ENCODE data around the gene BIRC3.
A peak's percentile ranks its signal among the peaks of the same experiment; 100 is the strongest.

BIRC3 gene
- 184 to 613 (median 411) reads per million in 9 experiments for total RNA-seq

DNA sequence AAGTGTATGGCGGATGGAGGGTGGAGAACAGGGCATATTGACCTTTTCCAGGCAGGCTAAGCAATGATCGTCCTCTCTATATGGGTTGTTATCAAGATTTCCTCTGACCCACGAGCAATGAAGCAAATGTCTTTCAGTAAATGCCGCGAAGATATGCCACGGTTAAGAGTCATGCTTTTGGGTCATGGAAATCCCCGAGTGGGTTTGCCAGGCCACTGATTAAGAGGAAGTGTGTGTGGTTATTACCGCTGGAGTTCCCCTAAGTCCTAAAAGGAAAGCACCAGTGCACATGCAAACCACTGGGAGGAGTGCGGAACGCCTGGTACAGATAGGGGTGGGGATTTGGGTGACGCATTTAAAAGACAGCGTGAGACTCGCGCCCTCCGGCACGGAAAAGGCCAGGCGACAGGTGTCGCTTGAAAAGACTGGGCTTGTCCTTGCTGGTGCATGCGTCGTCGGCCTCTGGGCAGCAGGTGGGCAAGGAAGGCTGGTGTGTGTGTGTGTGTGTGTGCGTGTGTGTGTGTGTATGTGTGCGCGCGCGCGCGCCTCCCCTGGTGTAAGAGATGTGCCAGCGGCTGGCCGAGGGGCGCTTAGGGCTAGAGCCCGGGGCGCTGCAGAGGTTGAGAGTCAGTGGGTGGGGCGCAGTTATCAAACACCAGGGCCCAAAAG, at the start of gene BIRC3:
Gene BIRC3 (plus strand): TSS at position 386 of the 669 bp plus-strand sequence. CDS start 7,026 bp downstream, outside the sequence.
- Mint-ChIP-seq H3K27ac (peak within 1 kb of the TSS; percentile 99), H3K4me3 (peak within 1 kb of the TSS; percentile 91), H3K9me3 (no peaks in the 10 kb centered on the region), H3K27me3 (no peaks in the 10 kb centered on the region), H3K4me1 (ENCODE audit: low read depth in 2 of 2) (peaks cover 46 to 60% of the 10 kb centered on the region in 2 donors), H3K36me3 (ENCODE audit: insufficient read depth) (peaks cover 67% of the 10 kb centered on the region)
- DNase-seq (peak; percentile 89 to 93 (median 91)), ATAC-seq (replicated peaks) (peak; percentile 81)

DNA sequence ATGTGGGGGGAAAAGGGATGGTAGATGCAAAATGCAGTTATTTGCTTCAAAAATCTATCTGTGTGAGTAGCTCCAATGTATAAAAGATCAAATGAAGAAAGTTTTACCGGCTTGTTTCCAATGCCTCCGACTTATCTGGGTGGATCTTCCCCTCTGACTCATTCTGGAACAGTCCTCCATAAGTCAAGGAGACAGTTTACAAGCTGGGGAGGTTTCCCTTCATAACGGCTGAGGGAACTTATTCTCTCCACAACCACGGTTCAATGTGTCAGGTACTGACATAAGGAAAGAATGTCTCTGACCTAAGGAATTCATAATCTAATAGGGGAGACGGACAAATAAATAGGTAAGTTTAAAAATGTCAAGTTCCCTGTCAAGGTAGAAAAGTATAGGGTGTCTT, 49.7 kb upstream of the BIRC3 start:
- Mint-ChIP-seq H3K9me3 (no peaks in the 10 kb centered on the region), H3K4me1 (ENCODE audit: low read depth in 2 of 2) (peaks cover 14 to 16% of the 10 kb centered on the region in 2 donors), H3K27me3 (peaks cover 7 to 12% of the 10 kb centered on the region in 2 donors), H3K27ac (peak overlapping the region in 1 of 2 donors; percentile 31), H3K36me3 (ENCODE audit: insufficient read depth) (no peaks in the 10 kb centered on the region), H3K4me3 (peak overlapping the region; percentile 84 to 89)
- DNase-seq (no peak), ATAC-seq (replicated peaks) (no peak)

DNA sequence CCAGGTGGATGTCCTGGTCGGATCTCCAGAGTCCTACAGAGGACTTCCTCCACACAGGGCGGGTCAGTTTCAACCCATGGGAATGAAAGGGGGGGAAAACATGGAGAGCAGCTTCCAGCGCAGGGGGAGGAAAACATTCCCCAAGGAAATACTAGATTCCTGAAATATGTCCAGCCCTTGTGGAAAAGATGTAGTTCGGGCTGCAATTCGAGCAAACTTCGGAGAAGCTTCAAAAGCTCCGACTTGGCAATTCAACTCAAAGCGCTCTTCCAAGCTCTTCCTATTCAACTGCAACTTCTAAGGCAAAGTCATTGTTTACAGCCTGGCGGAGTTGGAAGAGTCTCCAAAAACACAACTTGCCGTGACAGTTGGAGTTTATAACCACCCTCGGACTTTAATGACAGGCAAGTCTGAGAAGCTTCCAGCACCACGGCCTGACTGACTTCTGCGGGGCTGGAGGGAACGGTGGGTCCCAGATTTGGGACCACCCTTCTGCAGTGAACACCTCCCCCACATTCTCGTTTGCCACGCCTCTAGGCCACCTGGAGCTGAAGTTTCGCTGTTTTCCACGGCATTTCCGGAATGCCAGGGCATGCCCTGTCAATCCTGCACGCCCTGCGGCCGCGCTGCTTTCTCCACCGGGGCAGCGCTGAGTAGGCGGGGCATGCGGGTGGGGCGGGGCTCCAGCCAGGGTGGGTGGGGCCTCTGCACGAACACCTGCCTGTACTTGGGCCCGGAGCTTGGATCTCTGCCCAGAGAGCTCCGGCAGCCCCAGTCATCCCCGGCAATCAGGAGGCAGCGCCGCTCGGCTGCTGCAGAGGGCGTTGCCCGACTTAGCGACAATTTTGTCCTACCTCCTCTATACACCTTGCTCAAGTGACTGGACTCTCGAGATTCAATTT, 49.0 kb upstream of the BIRC3 start:
- Mint-ChIP-seq H3K36me3 (ENCODE audit: insufficient read depth) (no peaks in the 10 kb centered on the region), H3K4me3 (peak overlapping the region; percentile 84 to 89), H3K27me3 (peaks cover 7 to 14% of the 10 kb centered on the region in 2 donors), H3K4me1 (ENCODE audit: low read depth in 2 of 2) (peaks cover 14 to 16% of the 10 kb centered on the region in 2 donors), H3K27ac (peak overlapping the region; percentile 42 to 76), H3K9me3 (no peaks in the 10 kb centered on the region)
- ATAC-seq (replicated peaks) (peak; percentile 99), DNase-seq (peak; percentile 65 to 71 (median 70))

- Mint-ChIP-seq H3K36me3 (ENCODE audit: insufficient read depth) (no peaks in the 10 kb centered on the region), H3K27ac (peak overlapping the region; percentile 42 to 76), H3K9me3 (no peaks in the 10 kb centered on the region), H3K4me1 (ENCODE audit: low read depth in 2 of 2) (peaks cover 14 to 16% of the 10 kb centered on the region in 2 donors), H3K27me3 (peaks cover 9 to 14% of the 10 kb centered on the region in 2 donors), H3K4me3 (peak overlapping the region; percentile 84 to 89)
- DNase-seq (no peak), ATAC-seq (replicated peaks) (no peak)
These were observed 48.3 kb upstream of the BIRC3 start for GRCh38 chr11:102268985-102269470.

GRCh38 chr11:102269927-102270326, 47.4 kb upstream of the BIRC3 start:
- Mint-ChIP-seq H3K27ac (no peak overlapping the region), H3K27me3 (peaks cover 16 to 20% of the 10 kb centered on the region in 2 donors), H3K36me3 (ENCODE audit: insufficient read depth) (no peaks in the 10 kb centered on the region), H3K9me3 (no peaks in the 10 kb centered on the region), H3K4me3 (peak overlapping the region in 1 of 2 donors; percentile 89), H3K4me1 (ENCODE audit: low read depth in 2 of 2) (peaks cover 14 to 16% of the 10 kb centered on the region in 2 donors)
- ATAC-seq (replicated peaks) (no peak), DNase-seq (no peak)

- DNase-seq (no peak), ATAC-seq (replicated peaks) (no peak)
- Mint-ChIP-seq H3K27ac (no peak overlapping the region), H3K4me1 (ENCODE audit: low read depth in 2 of 2) (peaks cover 14 to 16% of the 10 kb centered on the region in 2 donors), H3K36me3 (ENCODE audit: insufficient read depth) (no peaks in the 10 kb centered on the region), H3K27me3 (peaks cover 38 to 39% of the 10 kb centered on the region in 2 donors), H3K9me3 (no peaks in the 10 kb centered on the region), H3K4me3 (no peak overlapping the region)
These were observed 45.0 kb upstream of the BIRC3 start for GRCh38 chr11:102272047-102272824.

DNA sequence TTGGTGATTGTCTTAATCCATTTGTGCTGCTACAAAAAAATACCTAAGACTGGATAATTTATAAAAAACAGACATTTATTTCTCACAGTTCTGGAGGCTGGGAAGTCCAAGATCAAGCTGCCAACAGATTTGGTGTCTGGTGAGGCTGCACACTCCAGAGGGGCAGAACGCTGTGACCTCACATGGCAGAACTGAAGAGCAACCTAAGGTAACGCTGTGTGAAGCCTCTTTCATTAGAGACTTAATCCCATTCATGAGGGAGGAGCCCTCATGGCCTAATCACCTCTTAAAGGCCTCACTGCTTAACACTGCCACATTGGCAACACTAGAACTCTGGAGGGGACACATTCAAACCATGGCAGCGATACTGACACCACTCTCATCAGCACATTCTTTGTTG, 42.7 kb upstream of the BIRC3 start:
- Mint-ChIP-seq H3K36me3 (ENCODE audit: insufficient read depth) (no peaks in the 10 kb centered on the region), H3K4me1 (ENCODE audit: low read depth in 2 of 2) (peaks cover 0 to 1% of the 10 kb centered on the region in 2 donors), H3K9me3 (no peaks in the 10 kb centered on the region), H3K27me3 (peaks cover 33 to 40% of the 10 kb centered on the region in 2 donors), H3K4me3 (no peak overlapping the region), H3K27ac (no peak overlapping the region)
- DNase-seq, result no peak
- no peak for ATAC-seq (replicated peaks)

DNA sequence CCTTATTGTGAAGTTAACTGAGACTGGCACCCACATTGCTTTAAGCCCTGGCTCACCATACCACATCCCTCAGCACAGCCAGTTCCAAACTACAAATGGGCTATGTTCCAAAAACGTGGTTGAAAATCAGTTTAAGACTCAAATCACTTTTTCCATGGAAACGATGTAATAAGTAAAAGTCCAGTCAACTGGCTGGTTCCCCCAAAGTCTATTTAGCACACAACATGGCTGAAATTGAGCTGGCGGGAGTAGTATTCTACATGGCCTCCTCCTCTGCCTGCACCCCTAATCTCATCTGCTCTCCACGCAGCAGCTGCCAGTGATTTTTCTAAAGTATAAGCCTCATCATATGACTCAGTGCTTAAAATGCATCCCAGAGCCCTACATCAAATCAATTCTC, 40.9 kb upstream of the BIRC3 start:
- Mint-ChIP-seq H3K27me3 (peaks cover 33 to 51% of the 10 kb centered on the region in 2 donors), H3K36me3 (ENCODE audit: insufficient read depth) (no peaks in the 10 kb centered on the region), H3K4me3 (no peak overlapping the region), H3K4me1 (ENCODE audit: low read depth in 2 of 2) (no peaks in the 10 kb centered on the region), H3K9me3 (no peaks in the 10 kb centered on the region), H3K27ac (no peak overlapping the region)
- ATAC-seq (replicated peaks), result no peak
- no peak for DNase-seq

DNA sequence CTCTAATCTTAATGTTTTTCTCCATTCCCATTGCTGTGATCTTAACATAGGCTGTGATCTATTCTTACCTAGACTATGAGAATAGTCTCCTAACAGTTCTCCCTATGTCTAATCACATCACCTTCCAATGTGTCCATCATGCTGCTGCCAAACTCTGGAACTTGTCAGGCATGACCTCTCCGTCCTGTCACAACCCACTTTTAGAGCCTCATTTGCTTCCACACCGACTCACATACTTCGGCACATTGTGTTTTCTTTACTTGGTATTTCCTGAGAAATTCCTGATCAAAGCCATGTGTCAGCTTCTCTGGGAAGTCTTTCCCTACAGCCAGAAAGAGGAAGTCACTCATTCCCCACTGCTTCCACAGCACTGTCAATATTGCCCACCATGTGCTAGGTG, 40.5 kb upstream of the BIRC3 start:
- ATAC-seq (replicated peaks) (no peak), DNase-seq (no peak)
- no peaks in the 10 kb centered on the region for H3K9me3 Mint-ChIP-seq
- H3K36me3 Mint-ChIP-seq (ENCODE audit: insufficient read depth), result no peaks in the 10 kb centered on the region
- H3K27me3 Mint-ChIP-seq, result peaks cover 33 to 51% of the 10 kb centered on the region in 2 donors
- no peaks in the 10 kb centered on the region for H3K4me1 Mint-ChIP-seq (ENCODE audit: low read depth in 2 of 2)
- H3K27ac Mint-ChIP-seq, result no peak overlapping the region
- no peak overlapping the region for H3K4me3 Mint-ChIP-seq

- Mint-ChIP-seq H3K27ac (no peak overlapping the region), H3K27me3 (peaks cover 19 to 43% of the 10 kb centered on the region in 2 donors), H3K4me3 (no peak overlapping the region), H3K4me1 (ENCODE audit: low read depth in 2 of 2) (no peaks in the 10 kb centered on the region), H3K36me3 (ENCODE audit: insufficient read depth) (no peaks in the 10 kb centered on the region), H3K9me3 (no peaks in the 10 kb centered on the region)
- ATAC-seq (replicated peaks), result no peak
- no peak for DNase-seq
These were observed 37.6 kb upstream of the BIRC3 start for GRCh38 chr11:102279641-102280170.

DNA sequence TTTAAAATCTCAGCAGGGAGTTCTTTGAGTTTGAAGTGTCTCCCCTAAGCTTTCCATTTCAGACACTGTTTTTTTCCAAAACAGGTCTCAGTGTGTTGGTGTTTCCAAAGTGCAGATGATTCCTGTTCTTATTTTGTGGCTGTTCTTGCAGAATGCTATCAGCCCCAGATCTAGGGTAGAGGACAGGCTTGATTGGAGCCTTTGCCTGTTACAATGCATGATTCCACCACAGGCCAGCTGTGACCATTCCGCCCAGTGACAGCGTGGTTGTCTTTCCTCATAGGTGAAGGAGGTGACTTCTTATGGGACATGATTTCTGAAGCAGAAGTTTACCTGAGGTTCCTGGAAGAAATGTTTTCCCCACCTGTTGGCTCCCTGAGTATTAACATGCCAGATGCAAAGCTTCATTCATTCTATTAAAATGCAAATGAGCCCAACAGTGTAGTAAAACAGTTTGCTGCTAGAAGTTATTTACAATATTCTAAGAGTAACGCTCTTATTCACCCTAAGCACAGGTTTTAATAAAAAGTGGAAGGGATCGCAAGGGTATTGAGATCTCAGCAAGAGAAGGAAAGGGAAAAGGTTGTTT, 36.9 kb upstream of the BIRC3 start:
- Mint-ChIP-seq H3K36me3 (ENCODE audit: insufficient read depth) (no peaks in the 10 kb centered on the region), H3K27ac (no peak overlapping the region), H3K4me1 (ENCODE audit: low read depth in 2 of 2) (no peaks in the 10 kb centered on the region), H3K9me3 (no peaks in the 10 kb centered on the region), H3K27me3 (peaks cover 17 to 39% of the 10 kb centered on the region in 2 donors), H3K4me3 (no peak overlapping the region)
- ATAC-seq (replicated peaks) (no peak), DNase-seq (no peak)

DNA sequence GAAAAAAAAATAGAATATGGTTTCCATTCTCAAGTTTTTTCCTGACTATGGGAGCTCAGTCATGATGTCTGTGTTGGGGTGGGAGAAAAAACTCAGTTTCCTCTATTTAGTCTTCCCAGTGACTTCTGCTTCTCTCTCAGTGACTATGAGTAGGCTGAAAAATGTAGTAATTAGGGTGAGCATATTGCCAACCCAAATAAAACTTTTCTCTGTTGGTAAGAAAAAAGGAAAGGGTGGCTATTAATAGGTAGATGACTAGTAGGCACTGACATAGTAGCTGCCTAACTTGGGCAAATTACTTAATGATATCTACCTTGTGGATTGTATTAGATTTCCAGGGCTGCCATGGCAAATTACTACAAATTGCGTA, 34.2 kb upstream of the BIRC3 start:
- Mint-ChIP-seq H3K4me1 (ENCODE audit: low read depth in 2 of 2) (peaks cover 1 to 4% of the 10 kb centered on the region in 2 donors), H3K27me3 (peaks cover 0 to 13% of the 10 kb centered on the region in 2 donors), H3K27ac (no peak overlapping the region), H3K9me3 (no peaks in the 10 kb centered on the region), H3K36me3 (ENCODE audit: insufficient read depth) (no peaks in the 10 kb centered on the region), H3K4me3 (no peak overlapping the region)
- no peak for DNase-seq
- no peak for ATAC-seq (replicated peaks)

All from effector memory CD8-positive, alpha-beta T cell (primary cell).